Rectal smooth muscle tissue (tissue), 1 donor: ENCODE results near the gene MAPKBP1.
"Not testable (repeated sequence)": the region's sequence is repeated elsewhere in the genome, so short reads cannot be mapped to it uniquely, and the experiment has no call there.

Experiments used
- H3K27ac ChIP-seq: one replicate; pipeline ENCODE4 v1.7.0; 2013; ENCODE audit warnings: low read depth, low read length, inconsistent platforms
- H3K27me3 ChIP-seq: one replicate; pipeline ENCODE4 v1.7.0; 2013; ENCODE audit warnings: low read length; ENCODE audit not compliant: control insufficient read depth, insufficient read depth
- H3K36me3 ChIP-seq: one replicate; pipeline ENCODE4 v1.7.0; 2013; ENCODE audit warnings: low read length; ENCODE audit not compliant: control insufficient read depth, insufficient read depth
- H3K4me1 ChIP-seq: one replicate; pipeline ENCODE4 v1.7.0; 2013; ENCODE audit warnings: low read length; ENCODE audit not compliant: control insufficient read depth, insufficient read depth
- H3K4me3 ChIP-seq: one replicate; pipeline ENCODE4 v1.7.0; 2013; ENCODE audit warnings: low read length
- H3K9ac ChIP-seq: one replicate; pipeline ENCODE4 v1.7.0; 2013; ENCODE audit warnings: low read length

MAPKBP1 gene, protein sequence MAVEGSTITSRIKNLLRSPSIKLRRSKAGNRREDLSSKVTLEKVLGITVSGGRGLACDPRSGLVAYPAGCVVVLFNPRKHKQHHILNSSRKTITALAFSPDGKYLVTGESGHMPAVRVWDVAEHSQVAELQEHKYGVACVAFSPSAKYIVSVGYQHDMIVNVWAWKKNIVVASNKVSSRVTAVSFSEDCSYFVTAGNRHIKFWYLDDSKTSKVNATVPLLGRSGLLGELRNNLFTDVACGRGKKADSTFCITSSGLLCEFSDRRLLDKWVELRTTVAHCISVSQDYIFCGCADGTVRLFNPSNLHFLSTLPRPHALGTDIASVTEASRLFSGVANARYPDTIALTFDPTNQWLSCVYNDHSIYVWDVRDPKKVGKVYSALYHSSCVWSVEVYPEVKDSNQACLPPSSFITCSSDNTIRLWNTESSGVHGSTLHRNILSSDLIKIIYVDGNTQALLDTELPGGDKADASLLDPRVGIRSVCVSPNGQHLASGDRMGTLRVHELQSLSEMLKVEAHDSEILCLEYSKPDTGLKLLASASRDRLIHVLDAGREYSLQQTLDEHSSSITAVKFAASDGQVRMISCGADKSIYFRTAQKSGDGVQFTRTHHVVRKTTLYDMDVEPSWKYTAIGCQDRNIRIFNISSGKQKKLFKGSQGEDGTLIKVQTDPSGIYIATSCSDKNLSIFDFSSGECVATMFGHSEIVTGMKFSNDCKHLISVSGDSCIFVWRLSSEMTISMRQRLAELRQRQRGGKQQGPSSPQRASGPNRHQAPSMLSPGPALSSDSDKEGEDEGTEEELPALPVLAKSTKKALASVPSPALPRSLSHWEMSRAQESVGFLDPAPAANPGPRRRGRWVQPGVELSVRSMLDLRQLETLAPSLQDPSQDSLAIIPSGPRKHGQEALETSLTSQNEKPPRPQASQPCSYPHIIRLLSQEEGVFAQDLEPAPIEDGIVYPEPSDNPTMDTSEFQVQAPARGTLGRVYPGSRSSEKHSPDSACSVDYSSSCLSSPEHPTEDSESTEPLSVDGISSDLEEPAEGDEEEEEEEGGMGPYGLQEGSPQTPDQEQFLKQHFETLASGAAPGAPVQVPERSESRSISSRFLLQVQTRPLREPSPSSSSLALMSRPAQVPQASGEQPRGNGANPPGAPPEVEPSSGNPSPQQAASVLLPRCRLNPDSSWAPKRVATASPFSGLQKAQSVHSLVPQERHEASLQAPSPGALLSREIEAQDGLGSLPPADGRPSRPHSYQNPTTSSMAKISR (N-terminal part only)

DNA sequence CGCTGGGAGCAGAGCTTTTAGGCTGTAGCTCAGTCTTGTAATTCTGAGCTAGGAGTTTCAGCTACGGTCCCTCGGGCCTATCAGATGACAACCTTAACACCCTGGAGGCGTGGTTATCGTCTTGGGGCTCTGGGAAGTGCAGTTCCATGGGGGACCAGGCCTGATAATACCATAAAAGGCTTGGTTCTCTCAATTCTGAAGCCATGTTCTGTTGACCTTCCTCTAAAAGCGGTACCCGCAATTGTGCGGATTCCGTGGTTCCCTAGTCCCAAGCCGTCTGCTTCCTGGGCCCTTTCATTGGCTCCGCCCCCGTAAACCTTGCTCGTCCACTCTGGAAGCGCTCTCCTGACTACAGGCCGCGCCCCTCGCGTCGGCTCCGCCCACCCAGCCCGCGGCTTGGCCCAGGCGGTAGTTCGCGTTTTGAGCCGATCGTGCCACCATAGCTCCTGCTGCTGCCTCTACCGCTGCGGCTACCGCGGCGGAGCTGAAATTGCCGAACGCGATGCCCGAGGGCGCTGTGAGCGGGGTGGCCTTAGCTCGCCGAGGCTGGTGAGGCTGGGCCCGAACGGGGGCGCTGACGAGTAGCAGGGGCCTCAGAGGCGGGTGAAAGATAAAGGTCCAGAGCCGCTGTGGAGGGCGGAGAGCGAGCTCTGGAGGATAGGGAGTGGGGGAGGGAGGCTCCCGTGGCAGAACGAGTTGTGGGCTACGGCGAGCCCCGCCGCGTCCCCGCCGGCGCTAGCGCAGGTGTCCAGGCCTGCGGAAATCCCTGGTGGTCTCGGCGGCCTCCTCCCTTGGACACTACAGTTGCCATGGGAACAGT is at the start of gene MAPKBP1:
Gene MAPKBP1 (plus strand): TSS at position 423 of the 820 bp plus-strand sequence. CDS start 792 bp downstream, outside the sequence.
- Histone ChIP-seq H3K4me1 (peaks cover 26% of the 10 kb centered on the region), H3K36me3 (no peaks in the 10 kb centered on the region), H3K4me3 (peak within 1 kb of the TSS; percentile 90), H3K9ac (peak within 1 kb of the TSS; percentile 97), H3K27me3 (no peaks in the 10 kb centered on the region), H3K27ac (peak within 1 kb of the TSS; percentile 89)

DNA sequence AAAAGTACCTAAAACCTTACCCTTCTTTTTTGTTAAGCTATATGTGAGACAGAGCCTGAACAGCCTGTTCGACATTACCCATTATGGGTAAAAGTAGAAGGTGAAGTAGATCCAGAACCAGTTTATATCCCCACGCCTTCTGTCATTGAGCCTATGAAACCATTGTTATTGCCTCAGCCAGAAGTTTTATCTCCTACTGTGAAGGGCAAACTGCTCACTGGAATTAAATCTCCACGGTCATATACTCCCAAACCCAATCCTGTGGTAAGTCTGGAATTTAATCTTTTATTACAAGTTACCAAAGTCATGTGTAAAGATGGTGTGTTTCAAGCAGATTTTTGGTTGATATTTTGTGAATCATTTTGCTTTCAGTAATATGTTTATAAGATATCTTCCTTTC is 47.1 kb upstream of the MAPKBP1 start:
- no peak overlapping the region for H3K4me3 ChIP-seq
- no peak overlapping the region for H3K9ac ChIP-seq
- H3K4me1 ChIP-seq: no peaks in the 10 kb centered on the region
- no peaks in the 10 kb centered on the region for H3K27me3 ChIP-seq
- no peak overlapping the region for H3K27ac ChIP-seq
- peaks cover 3% of the 10 kb centered on the region for H3K36me3 ChIP-seq

DNA sequence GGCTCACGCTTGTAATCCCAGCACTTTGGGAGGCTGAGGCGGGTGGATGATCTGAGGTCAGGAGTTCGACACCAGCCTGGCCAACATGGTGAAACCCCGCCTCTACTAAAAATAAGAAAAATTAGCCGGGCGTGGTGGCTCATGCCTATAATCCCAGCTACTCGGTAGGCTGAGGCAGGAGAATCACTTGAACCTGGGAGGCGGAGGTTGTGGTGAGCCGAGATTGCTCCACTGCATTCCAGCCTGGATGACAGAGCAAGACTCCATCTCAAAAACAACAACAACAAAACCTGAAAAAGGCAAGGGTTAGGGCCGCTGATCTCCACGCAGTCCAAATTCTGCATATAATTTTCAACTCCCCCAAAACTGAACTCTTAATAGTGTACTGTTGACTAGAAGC is 46.2 kb upstream of the MAPKBP1 start:
- H3K36me3 ChIP-seq, H3K27me3 ChIP-seq, H3K27ac ChIP-seq, H3K4me1 ChIP-seq, H3K9ac ChIP-seq, H3K4me3 ChIP-seq: not testable (repeated sequence)

DNA sequence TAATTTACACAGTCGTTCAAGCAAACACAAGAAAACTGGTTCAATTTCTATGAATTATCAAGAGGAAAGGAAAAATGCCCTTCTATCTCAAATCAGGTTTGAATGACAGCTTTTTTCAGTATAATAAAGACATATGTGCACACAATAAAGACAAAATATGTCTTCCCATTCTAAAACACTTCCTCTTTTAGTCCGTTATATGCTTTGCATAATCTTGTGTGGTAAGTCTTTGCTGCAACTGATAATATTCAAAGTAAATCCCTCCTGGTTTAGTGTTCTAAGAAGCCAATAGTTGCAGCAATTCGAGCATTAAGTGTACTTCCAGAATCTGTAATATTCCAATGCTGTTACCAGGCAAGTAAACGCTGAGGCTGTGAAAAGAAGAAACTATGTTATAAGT is 43.7 kb upstream of the MAPKBP1 start:
- no peaks in the 10 kb centered on the region for H3K4me1 ChIP-seq
- H3K9ac ChIP-seq: no peak overlapping the region
- H3K27me3 ChIP-seq: no peaks in the 10 kb centered on the region
- no peak overlapping the region for H3K4me3 ChIP-seq
- no peak overlapping the region for H3K27ac ChIP-seq
- peaks cover 6% of the 10 kb centered on the region for H3K36me3 ChIP-seq

DNA sequence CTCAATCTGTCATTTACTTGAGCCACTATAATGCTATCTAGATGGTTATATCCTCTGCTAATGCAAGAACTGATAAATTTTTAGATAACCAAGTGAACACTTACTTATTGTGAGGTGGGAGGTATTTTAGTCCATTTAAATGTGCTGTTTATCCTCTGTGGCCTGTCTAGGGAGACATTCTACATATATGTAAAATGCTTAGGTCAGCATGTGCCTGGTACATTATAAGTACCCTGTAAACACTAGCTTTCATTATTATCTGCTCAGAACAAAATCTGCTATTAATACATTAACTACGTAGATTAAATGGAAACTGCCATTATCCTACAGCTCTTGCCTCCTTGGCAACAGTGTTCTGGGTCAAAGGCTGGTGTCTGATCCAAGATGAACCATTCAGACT is 41.8 kb upstream of the MAPKBP1 start:
- Histone ChIP-seq H3K9ac (no peak overlapping the region), H3K36me3 (peaks cover 6% of the 10 kb centered on the region), H3K27me3 (no peaks in the 10 kb centered on the region), H3K4me1 (no peaks in the 10 kb centered on the region), H3K4me3 (no peak overlapping the region), H3K27ac (no peak overlapping the region)

DNA sequence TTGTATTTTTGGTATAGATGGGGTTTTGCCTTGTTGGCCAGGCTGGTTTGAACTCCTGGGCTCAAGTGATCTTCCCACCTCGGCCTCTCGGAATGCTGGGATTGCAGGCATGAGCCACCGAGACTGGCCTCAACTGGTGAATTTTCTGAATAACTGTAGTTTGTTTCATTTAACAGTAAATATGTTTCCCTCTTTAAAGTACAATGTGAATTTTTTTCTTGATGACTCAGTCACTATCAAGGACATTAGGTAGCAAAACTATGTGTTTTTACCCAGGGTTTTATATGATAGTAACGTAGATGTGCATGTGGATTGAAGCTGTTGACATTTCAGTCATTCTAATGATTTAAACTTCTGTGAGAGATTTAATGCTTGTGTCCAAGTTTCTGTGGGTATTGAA is 40.2 kb upstream of the MAPKBP1 start:
- no peaks in the 10 kb centered on the region for H3K4me1 ChIP-seq
- no peak overlapping the region for H3K9ac ChIP-seq
- H3K4me3 ChIP-seq: no peak overlapping the region
- no peak overlapping the region for H3K27ac ChIP-seq
- H3K36me3 ChIP-seq: peaks cover 6% of the 10 kb centered on the region
- no peaks in the 10 kb centered on the region for H3K27me3 ChIP-seq

DNA sequence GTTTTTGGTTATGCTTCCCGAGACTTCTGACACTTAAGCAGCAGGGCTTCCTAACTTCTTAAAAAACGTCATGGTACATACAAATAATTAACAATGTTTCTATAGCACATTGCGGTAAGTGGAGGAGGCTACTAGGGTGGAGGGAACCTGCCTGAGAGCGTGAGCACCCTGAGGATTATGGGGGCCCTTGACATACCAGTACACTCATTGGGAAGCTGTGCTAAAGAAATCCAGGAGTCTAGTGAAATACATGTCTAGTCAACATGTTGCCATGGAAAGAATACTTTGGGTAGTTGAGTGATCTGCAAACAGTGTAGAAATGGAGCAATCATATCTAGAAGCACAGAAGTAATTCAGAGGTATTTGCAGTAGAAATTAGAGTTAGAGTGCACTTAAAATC is 39.2 kb upstream of the MAPKBP1 start:
- no peak overlapping the region for H3K4me3 ChIP-seq
- no peaks in the 10 kb centered on the region for H3K27me3 ChIP-seq
- H3K27ac ChIP-seq: no peak overlapping the region
- peaks cover 6% of the 10 kb centered on the region for H3K36me3 ChIP-seq
- H3K9ac ChIP-seq: no peak overlapping the region
- H3K4me1 ChIP-seq: no peaks in the 10 kb centered on the region

DNA sequence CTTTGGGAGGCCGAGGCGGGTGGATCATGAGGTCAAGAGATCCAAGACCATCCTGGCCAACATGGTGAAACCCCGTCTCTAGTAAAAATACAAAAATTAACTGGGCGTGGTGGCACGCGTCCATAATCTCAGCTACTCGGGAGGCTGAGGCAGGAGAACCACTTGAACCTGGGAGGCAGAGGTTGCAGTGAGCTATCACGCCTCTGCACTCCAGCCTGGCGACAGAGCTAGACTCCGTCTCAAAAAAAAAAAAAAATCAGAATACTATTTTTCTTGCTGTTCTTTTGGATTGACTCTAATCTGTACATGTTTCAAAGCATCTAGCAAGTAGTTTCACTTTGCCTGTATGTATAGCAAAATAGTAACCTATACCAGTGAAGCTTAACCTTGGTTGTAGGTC is 38.8 kb upstream of the MAPKBP1 start:
- H3K4me3 ChIP-seq, H3K36me3 ChIP-seq, H3K27ac ChIP-seq, H3K4me1 ChIP-seq, H3K9ac ChIP-seq, H3K27me3 ChIP-seq: not testable (repeated sequence)

DNA sequence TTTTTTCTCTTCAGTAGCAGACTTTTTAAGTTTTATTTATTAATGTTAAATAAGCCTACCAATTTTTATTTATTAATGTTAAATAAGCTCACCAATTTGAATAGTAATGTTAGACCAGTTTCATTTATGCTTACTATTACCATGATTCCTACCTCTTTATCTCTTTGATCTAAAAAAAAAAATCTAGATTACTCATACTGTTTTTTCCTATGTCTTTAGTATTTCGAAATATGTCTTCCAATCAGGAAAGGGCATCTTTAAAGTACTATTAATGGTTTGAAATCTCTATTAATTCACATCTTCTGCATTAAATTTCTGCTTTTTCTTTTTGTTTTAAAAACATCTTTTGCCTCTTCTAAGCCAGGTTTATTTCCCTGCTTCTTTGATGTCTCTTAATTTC is 27.5 kb upstream of the MAPKBP1 start:
- H3K9ac ChIP-seq: no peak overlapping the region
- peaks cover 14% of the 10 kb centered on the region for H3K36me3 ChIP-seq
- no peaks in the 10 kb centered on the region for H3K27me3 ChIP-seq
- no peaks in the 10 kb centered on the region for H3K4me1 ChIP-seq
- H3K27ac ChIP-seq: no peak overlapping the region
- H3K4me3 ChIP-seq: no peak overlapping the region

DNA sequence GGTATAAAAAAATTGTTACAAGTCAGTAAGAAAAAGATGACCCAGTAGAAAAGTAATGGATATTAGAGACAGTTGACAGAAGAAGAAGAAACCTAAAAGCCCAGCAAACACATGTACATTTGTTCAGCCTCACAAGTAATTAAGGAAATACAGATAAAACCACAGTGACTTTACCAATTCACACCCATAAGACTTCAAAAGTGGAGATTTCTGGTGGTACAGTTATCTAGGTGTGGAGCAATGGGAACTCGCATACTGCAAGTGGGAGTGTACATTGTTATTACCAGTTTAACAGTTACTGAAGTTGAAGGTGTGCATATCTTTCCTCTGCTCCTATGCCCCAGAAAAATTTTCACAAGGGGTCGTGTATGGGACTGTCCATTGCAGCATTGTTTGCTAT is 18.1 kb upstream of the MAPKBP1 start:
- Histone ChIP-seq H3K9ac (no peak overlapping the region), H3K4me1 (no peaks in the 10 kb centered on the region), H3K27me3 (no peaks in the 10 kb centered on the region), H3K36me3 (peaks cover 5% of the 10 kb centered on the region), H3K27ac (no peak overlapping the region), H3K4me3 (no peak overlapping the region)

DNA sequence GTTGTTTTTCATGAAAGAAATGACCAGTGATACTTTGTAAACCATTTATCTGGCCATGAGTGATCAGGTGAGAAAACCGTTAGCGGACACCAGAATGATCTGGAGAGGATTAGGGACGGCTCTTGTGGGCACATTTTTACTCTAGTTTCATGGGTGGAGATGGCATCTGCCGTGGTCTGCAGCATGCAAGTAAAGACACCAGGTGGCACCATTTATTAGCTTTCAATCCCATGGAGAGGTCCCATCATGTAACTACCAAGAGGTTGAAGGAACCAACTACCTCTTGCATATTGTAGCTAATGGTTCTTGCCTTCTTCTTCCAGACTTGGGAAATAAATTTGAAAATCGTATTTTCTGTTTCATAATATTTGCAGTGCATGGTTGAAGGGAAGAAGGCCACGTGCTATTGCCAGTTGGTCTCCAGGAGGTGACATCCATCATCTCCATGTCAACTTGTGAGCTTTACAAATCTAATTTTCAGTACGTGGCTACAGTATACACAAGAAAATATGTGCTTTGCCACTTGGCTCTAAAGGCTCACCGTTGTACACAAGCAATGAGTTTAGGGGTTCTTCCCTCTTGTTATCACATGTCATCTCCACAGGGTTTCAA is 1.5 kb upstream of the MAPKBP1 start:
- Histone ChIP-seq H3K4me3 (no peak overlapping the region), H3K36me3 (no peaks in the 10 kb centered on the region), H3K27me3 (no peaks in the 10 kb centered on the region), H3K27ac (peak overlapping the region; percentile 89), H3K4me1 (peaks cover 26% of the 10 kb centered on the region), H3K9ac (no peak overlapping the region)
